ENCODE data around the gene DCAKD.

DNA sequence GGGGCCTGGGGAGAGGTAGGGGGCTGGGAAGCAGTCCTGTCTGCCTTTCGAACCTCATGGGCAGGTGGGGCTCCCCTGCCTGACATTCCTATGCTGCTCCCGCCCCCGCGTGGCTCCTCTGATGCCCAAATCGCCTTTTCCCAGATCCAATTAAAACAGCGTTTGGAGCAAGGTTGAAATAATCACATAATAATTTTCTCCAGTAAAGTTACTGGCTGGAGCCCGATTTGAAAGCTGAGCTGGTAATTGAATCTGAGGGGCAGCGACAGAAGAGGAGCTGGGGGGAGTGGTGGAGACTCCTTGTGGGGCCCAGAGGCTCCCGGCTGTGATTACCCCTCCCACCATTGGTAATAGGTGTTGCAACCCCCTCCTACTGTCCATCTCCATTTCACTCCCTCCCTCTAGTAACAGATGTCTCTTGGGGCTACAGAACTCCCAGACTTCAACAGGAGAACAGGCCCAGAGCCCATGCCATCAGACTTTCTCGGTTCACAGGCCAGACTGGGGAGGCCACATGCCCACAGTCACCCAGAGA lies 44.4 kb downstream of the DCAKD start:
- TF ChIP-seq, protein P1, sequence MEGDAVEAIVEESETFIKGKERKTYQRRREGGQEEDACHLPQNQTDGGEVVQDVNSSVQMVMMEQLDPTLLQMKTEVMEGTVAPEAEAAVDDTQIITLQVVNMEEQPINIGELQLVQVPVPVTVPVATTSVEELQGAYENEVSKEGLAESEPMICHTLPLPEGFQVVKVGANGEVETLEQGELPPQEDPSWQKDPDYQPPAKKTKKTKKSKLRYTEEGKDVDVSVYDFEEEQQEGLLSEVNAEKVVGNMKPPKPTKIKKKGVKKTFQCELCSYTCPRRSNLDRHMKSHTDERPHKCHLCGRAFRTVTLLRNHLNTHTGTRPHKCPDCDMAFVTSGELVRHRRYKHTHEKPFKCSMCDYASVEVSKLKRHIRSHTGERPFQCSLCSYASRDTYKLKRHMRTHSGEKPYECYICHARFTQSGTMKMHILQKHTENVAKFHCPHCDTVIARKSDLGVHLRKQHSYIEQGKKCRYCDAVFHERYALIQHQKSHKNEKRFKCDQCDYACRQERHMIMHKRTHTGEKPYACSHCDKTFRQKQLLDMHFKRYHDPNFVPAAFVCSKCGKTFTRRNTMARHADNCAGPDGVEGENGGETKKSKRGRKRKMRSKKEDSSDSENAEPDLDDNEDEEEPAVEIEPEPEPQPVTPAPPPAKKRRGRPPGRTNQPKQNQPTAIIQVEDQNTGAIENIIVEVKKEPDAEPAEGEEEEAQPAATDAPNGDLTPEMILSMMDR (conservative IDR thresholded peaks at IDR 0.05 in 1 of 2, IDR thresholded peaks at IDR 0.05 in 1 of 2; ENCODE audit: low read depth in 1 of 2, low read length in 2 of 2), result no peak
- no peak for TF ChIP-seq EZH2 (IDR thresholded peaks at IDR 0.05; ENCODE audit: low read length, missing control alignments)

Data from fibroblast of lung (primary cell).